Testis (tissue), 3 donors: ENCODE measurements around the gene MEGF9. TPM values are rescaled to one million over a fixed set of nuclear protein-coding genes. Genes with fewer than 3 reads are reported as not detected.

Experiments
- DNase-seq: peaks from one replicate; pipeline ENCODE4 v3.0.0-alpha.2; 2019
- H3K27ac ChIP-seq, 2 donors: fragments of 200-600 bp; sonication (generic); one replicate each; pipeline ENCODE4 v1.5.1; 2019
- H3K27me3 ChIP-seq: fragments of 200-600 bp; sonication (generic); one replicate; pipeline ENCODE4 v1.5.1; 2019
- H3K36me3 ChIP-seq: fragments of 200-600 bp; sonication (generic); one replicate; pipeline ENCODE4 v1.5.1; 2017; ENCODE audit warnings: low read depth; ENCODE audit errors: missing control alignments
- H3K4me1 ChIP-seq: fragments of 200-600 bp; sonication (generic); one replicate; pipeline ENCODE4 v1.5.1; 2019
- H3K4me3 ChIP-seq, 2 donors: fragments of 200-600 bp; sonication (generic); one replicate each; pipeline ENCODE4 v1.5.1; 2017 to 2019
- H3K9me3 ChIP-seq: fragments of 200-600 bp; sonication (generic); one replicate; pipeline ENCODE4 v1.5.1; 2017
- POLR2A ChIP-seq: fragments of 450-650 bp; IDR thresholded peaks from one replicate; pipeline ENCODE4 v1.6.1; 2017; ENCODE audit warnings: antibody characterized with exemption, mild to moderate bottlenecking, moderate library complexity
- WGBS, 2 donors: methylation state at CpG; one replicate each; pipeline ENCODE4 v1.1.5; 2018; 5-methylcytosine and 5-hydroxymethylcytosine counted together
- intact Hi-C: fragments of 100-400 bp; cut with DNase I; formaldehyde crosslinking; loops from one replicate; pipeline ENCODE4 v1.15.1; 2023; ENCODE audit warnings: low total_unique reads
- polyA plus RNA-seq: library from polyadenylated mRNA; stranded (reverse); fragments of 350-450 nt; fragmentation: Illumina TruSeq; extraction: RNeasy Lipid Tissue Mini Kit (QIAGEN cat#74804); gene quantifications from one replicate; pipeline ENCODE4 v1.2.3, GENCODE V29; 2014; ENCODE audit warnings: low read depth, low replicate concordance; ENCODE audit not compliant: insufficient read depth
- total RNA-seq, 2 donors: library from RNA; depleted of rRNA; stranded (reverse); fragments of >200 nt; gene quantifications; one replicate each; pipeline ENCODE4 v1.2.3, GENCODE V29; 2016
- TF ChIP-seq, protein P1 (sequence below), 3 experiments: fragments of 450-650 bp in 2 of 3; fragments of 200-600 bp in 1 of 3; sonication (generic) in 1 of 3; IDR thresholded peaks; one replicate each; pipeline ENCODE4 v1.5.1; 2016 to 2019; ENCODE audit warnings: antibody characterized with exemption in 3 of 3, mild to moderate bottlenecking in 2 of 3, moderate library complexity in 1 of 3

Gene MEGF9
- total and polyA plus RNA-seq, 3 donors from 2014 or later: 7.2 to 8.5 (median 8.2) TPM

GRCh38 chr9:120653762-120654161, 60.5 kb downstream of the MEGF9 start:
- Histone ChIP-seq H3K4me1 (no peaks in the 10 kb centered on the region), H3K36me3 (no peaks in the 10 kb centered on the region), H3K9me3 (no peaks in the 10 kb centered on the region), H3K27ac (no peak overlapping the region), H3K27me3 (no peaks in the 10 kb centered on the region), H3K4me3 (no peak overlapping the region)
- WGBS, 2 donors: 81 to 97% methylated on average over 1 of the region's 1 CpG
- no peak for TF ChIP-seq POLR2A
- TF ChIP-seq, protein P1, sequence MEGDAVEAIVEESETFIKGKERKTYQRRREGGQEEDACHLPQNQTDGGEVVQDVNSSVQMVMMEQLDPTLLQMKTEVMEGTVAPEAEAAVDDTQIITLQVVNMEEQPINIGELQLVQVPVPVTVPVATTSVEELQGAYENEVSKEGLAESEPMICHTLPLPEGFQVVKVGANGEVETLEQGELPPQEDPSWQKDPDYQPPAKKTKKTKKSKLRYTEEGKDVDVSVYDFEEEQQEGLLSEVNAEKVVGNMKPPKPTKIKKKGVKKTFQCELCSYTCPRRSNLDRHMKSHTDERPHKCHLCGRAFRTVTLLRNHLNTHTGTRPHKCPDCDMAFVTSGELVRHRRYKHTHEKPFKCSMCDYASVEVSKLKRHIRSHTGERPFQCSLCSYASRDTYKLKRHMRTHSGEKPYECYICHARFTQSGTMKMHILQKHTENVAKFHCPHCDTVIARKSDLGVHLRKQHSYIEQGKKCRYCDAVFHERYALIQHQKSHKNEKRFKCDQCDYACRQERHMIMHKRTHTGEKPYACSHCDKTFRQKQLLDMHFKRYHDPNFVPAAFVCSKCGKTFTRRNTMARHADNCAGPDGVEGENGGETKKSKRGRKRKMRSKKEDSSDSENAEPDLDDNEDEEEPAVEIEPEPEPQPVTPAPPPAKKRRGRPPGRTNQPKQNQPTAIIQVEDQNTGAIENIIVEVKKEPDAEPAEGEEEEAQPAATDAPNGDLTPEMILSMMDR (IDR thresholded peaks at IDR 0.05): no peak
- no peak for DNase-seq
- intact Hi-C loops: no loop called here

GRCh38 chr9:120652934-120653333, 61.3 kb downstream of the MEGF9 start:
- Histone ChIP-seq H3K36me3 (no peaks in the 10 kb centered on the region), H3K27me3 (no peaks in the 10 kb centered on the region), H3K4me3 (no peak overlapping the region), H3K4me1 (no peaks in the 10 kb centered on the region), H3K27ac (no peak overlapping the region), H3K9me3 (no peaks in the 10 kb centered on the region)
- TF ChIP-seq, protein P1 (IDR thresholded peaks at IDR 0.05): no peak
- no peak for TF ChIP-seq POLR2A
- no peak for DNase-seq
- intact Hi-C loops: no loop called here
- 91 to 93% methylated on average over 2 of the region's 2 CpGs for WGBS, 2 donors

DNA sequence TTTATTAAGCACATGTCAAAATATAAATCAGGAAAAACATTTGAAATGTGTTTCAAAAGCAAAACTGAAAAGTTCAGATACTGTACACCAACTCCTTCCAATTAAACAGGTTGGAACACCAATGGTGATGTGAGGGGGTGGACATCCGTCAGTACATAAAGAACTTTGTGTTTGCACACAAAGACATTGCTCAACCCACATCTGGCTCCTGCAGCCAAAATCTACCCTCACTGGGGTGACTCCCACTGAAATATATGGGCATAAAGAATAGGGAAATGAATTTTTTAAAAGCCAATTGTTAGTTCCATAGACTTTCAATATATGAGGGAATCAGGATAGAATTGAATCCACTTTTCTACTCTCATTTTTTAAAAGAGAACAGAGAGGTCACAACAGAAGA, 63.9 kb downstream of the MEGF9 start:
- intact Hi-C loops: no loop called here
- TF ChIP-seq, protein P1 (IDR thresholded peaks at IDR 0.05): no peak
- no peak for TF ChIP-seq POLR2A
- no peaks in the 10 kb centered on the region for H3K36me3 ChIP-seq
- WGBS, 2 donors: 81 to 82% methylated on average over 1 of the region's 1 CpG
- no peak overlapping the region for H3K27ac ChIP-seq
- no peak overlapping the region for H3K4me3 ChIP-seq
- no peaks in the 10 kb centered on the region for H3K9me3 ChIP-seq
- no peaks in the 10 kb centered on the region for H3K27me3 ChIP-seq
- no peaks in the 10 kb centered on the region for H3K4me1 ChIP-seq
- DNase-seq: no peak

- DNase-seq: no peak
- Histone ChIP-seq H3K27me3 (no peaks in the 10 kb centered on the region), H3K9me3 (no peaks in the 10 kb centered on the region), H3K4me3 (no peak overlapping the region), H3K27ac (no peak overlapping the region), H3K36me3 (no peaks in the 10 kb centered on the region), H3K4me1 (no peaks in the 10 kb centered on the region)
- TF ChIP-seq POLR2A: no peak
- TF ChIP-seq, protein P1 (IDR thresholded peaks at IDR 0.05): no peak
- WGBS, 2 donors: 86 to 97% methylated on average over 3 of the region's 3 CpGs
- intact Hi-C loops: no loop called here
Observed at GRCh38 chr9:120648581-120649197, 65.6 kb downstream of the MEGF9 start.

- 95 to 98% methylated on average over 4 of the region's 4 CpGs for WGBS, 2 donors
- Histone ChIP-seq H3K4me1 (no peaks in the 10 kb centered on the region), H3K4me3 (no peak overlapping the region), H3K27ac (no peak overlapping the region), H3K27me3 (no peaks in the 10 kb centered on the region), H3K36me3 (no peaks in the 10 kb centered on the region), H3K9me3 (no peaks in the 10 kb centered on the region)
- TF ChIP-seq, protein P1 (IDR thresholded peaks at IDR 0.05): no peak
- no peak for TF ChIP-seq POLR2A
- DNase-seq: no peak
- intact Hi-C loops: no loop called here
Observed at GRCh38 chr9:120646948-120647347, 67.3 kb downstream of the MEGF9 start.
